T follicular helper cell (primary cell): Measurements from ENCODE around the gene LRRC40.
"Not testable (repeated sequence)": the region's sequence is repeated elsewhere in the genome, so short reads cannot be mapped to it uniquely, and the experiment has no call there.

ENCODE experiments used
- DNase-seq: peaks from one replicate; pipeline ENCODE4 v3.0.0-alpha.2; 2020; ENCODE audit warnings: low read depth

The LRRC40 gene

DNA sequence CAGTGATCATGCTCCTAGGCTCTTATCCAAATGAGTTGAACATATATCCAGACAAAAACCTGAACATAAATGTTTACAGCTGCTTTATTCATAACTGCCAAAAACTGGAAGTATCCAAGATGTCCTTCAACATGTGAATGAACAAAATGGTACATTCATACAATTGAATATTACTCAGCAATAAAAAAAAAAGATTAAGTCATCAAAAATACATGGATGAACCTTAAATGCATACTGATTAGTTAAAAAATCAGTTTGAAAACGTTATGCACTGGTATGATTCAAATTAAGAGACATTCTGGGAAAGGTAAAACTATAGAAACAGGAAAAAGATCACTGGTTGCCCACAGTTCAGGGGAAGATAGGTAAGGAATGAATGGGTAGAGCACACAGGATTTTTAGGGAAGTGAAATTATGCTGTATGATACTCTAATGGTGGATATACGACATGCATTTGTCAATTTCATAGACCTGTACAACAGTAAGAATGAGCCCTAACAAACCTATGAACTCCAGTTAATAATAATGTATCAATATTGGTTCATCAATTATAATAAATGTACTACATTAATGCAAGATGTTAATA lies 3.1 kb downstream of the LRRC40 start:
- no peak for DNase-seq

DNA sequence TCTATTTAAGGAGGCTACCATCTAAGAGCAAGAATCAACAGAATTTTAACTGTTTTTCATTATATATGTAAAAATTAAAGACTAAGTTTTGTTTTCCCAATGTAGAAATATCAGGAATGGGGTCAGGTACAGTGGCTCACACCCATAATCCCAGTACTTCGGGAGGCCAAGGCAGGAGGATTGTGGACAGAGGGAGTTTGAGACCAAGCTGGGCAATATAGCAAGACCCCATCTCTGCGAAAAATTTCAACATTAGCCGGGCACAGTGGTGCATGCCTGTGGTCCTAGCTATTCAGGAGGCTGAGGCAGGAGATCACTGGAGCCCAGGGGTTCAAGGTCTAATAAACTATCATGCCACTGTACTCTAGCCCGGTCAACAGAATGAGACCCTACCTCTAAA lies 5.3 kb downstream of the LRRC40 start:
- no peak for DNase-seq

GRCh38 chr1:70196333-70196732 lies 9.0 kb downstream of the LRRC40 start:
- DNase-seq = no peak

GRCh38 chr1:70195342-70195741 lies 10.0 kb downstream of the LRRC40 start:
- DNase-seq = no peak

DNA sequence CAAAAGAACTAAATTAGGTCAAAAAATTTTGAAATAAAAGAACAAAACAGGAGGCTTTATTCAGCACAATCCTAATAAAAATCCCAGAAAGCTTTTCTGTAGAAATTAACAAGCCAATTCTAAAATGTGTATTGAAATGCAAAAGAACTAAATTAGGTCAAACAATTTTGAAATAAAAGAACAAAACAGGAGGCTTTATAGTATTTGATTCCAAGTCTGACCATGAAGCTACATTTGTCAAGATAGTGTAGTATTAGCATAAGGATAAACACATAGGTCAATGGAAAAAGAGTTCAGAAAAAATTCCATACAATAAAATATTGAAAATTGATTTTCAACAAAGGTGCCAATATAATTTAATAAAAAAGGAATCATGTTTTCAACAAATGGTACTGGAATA lies 10.8 kb downstream of the LRRC40 start:
- DNase-seq = no peak

GRCh38 chr1:70192446-70192845 lies 12.9 kb downstream of the LRRC40 start:
- DNase-seq = not testable (repeated sequence)

DNA sequence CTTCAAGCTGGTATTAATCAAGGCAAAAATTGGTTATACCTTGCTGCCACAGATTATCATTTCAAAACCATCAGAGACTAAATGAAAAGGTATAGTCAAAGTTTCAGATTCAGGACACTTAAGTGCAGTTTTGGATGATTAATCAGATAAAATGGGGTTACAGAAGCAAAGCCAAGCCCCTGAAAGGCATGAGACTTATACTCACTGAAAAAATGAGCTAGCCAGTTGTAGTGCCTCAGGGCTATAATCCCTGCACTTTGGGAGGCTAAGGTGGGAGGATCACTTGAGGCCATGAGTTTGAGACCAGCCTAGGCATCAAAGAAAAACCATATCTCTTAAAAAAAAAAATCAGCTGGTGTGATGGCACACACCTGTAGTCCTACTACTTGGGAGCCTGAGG lies 15.2 kb downstream of the LRRC40 start:
- DNase-seq = no peak

- no peak for DNase-seq
Observed at GRCh38 chr1:70188522-70188921, 16.9 kb downstream of the LRRC40 start.

DNA sequence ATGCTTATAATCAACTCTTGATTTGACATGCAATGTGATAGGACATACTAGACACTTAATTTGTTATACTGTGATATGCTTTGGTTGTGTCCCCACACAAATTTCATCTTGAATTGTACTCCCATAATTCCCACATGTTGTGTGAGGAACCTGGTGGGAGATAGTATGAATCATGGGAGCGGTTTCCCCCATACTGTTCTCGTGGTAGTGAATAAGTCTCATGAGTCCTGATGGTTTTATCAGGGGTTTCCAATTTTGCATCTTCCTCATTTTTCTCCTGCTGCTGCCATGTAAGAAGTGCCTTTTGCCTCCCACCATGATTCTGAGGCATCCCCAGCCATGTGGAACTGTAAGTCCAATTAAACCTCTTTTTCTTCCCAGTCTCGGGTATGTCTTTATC lies 20.2 kb downstream of the LRRC40 start:
- not testable (repeated sequence) for DNase-seq

DNA sequence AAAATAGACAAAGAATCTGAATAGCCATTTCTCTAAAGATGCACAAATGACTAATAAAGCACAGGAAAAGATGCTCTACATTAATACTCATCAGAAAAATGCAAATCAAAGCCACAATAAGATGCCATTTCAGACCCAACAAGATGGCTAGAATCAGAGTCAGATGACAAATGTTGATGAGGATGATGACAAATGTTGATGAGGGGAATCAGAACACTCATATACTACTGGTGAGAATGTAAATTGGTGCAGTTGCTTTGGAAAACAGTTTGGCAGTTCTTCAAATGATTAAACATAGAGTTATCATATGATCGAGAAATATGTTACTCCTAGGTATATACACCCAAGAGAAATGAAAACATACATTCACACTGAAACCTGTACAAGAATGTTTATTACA lies 33.9 kb downstream of the LRRC40 start:
- DNase-seq = no peak

- no peak for DNase-seq
Observed at GRCh38 chr1:70169018-70169839, 36.1 kb downstream of the LRRC40 start.

DNA sequence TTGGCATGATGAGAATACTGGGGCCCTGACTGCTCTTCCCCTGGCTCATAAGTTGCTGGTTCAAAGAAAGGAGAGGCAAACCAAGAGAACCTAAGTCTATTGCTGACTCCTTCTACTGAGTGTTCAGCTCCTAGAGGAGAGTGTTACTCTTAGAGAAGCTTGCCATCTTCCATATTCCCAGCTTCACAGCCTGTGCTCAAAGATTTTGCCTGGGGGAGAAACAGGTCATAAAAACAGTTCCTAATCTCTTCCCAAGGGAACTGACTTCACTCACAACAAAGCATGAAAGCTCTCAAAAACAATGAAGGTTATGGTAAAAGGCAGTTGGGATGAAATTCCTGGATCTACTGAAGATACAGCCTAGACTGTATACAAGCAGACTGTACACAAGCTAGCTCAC lies 37.1 kb downstream of the LRRC40 start:
- no peak for DNase-seq

- no peak for DNase-seq
Observed at GRCh38 chr1:70164350-70164749, 41.0 kb downstream of the LRRC40 start.

GRCh38 chr1:70156529-70157120 lies 48.8 kb downstream of the LRRC40 start:
- no peak for DNase-seq

GRCh38 chr1:70153739-70154138 lies 51.6 kb downstream of the LRRC40 start:
- no peak for DNase-seq

- no peak for DNase-seq
Observed at GRCh38 chr1:70150444-70150843, 54.9 kb downstream of the LRRC40 start.

DNA sequence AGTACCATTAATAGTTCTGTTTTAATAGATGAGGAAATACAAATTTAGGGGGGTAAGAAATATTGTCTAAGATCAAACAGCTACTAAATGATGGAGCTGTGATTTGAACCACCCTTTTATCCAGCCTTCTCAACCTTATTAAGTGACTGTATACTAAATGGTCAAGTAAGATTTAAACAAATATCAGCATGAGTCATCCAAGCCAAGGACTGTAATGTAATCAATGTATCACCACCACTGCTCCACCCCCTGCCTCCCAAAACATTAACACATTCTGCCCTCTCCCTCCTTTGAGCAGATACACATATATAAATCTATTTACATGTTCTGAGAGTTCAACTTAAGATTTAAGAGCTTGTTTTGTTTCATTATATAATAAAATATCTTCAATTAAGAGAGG lies 58.9 kb downstream of the LRRC40 start:
- no peak for DNase-seq

DNA sequence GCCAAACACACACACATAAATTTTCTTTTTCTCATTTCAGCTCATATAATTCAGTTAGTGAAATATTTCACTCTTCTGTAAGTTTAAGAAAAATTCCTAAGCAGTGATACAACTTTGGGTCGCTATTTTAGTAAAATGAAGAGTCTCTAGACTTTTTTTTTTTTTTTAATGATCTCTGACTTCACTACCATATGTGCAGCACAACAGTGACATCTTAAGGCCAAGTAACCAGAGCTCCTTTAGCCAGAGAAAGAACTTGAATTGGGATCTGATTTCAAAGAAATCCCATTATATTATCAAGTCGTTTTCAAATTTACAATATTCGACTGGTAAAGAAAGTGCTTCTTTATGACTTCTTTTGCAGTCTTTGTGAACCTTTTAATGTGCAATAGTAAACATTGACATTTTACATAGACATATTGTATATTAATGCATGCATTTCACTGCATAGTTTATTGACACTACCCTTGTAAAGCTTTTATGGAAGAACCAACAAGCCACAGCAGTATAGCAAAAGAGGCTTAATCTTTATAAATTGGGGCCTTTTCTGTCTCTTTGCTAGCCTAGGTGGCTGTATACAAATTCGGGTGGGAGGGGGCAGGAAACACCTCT lies 62.2 kb downstream of the LRRC40 start:
- DNase-seq = no peak

GRCh38 chr1:70142075-70142474 lies 63.3 kb downstream of the LRRC40 start:
- DNase-seq = no peak

DNA sequence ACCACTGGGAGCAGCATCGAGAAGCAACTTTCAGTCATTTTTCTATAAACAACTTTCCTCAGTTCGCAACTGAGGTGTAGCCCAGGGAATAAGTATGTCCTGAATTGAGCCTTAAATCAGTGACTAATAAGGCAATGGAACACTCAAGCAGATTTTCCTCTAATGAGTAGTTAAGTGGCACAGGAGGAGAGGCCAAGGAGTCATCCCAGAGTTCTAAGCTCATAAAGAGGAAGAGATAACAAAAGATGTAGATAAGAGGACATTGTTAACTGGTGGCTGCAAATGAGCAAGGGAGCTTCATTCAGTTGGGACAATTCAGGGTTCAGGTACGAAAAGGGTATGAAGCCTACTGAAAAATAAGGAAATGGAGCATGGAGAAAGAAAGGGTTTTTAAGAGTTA lies 64.5 kb downstream of the LRRC40 start:
- DNase-seq = no peak

- no peak for DNase-seq
Observed at GRCh38 chr1:70140343-70140742, 65.0 kb downstream of the LRRC40 start.

- no peak for DNase-seq
Observed at GRCh38 chr1:70134148-70134547, 71.2 kb downstream of the LRRC40 start.

DNA sequence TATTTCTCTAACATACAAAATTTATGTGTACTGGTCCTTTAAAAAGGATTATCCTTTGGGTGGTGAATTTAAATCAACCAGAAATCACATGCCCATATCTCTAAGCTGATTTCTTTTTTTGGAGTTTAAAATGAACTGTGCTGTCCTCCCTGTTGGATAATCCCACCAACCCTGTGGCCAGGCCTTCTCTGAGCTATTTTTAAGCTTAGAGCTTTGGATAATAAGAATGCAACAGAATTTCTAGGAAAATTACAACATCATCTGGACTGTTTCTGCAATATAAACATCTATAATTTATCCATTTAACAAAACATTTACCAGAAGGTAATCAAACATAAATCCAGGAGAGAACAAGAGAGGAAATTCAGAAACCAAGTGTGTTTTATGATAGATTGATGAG lies 88.3 kb downstream of the LRRC40 start:
- no peak for DNase-seq
